Stimulated activated naive CD8-positive, alpha-beta T cell treated with anti-CD3 and anti-CD28 coated beads, Interleukin-15, amount 100 ng/mL, for 72 hours (primary cell): ENCODE results near the gene SYNGR3.

Source experiments
- ATAC-seq: fragments of 150-1000 bp; cut with Tn5 transposase; 2 replicates; pipeline ENCODE4 v1.10.0; 2021; ENCODE audit warnings: mild to moderate bottlenecking, moderate library complexity
- DNase-seq, 2 donors: peaks; one replicate each; pipeline ENCODE4 v3.0.0; 2021 to 2022
- H3K27ac Mint-ChIP-seq, 2 donors: one replicate each; pipeline ENCODE4 v1.8.0; 2022; ENCODE audit warnings: mild to moderate bottlenecking in 2 of 2, mixed read lengths in 2 of 2, moderate library complexity in 2 of 2
- H3K27me3 Mint-ChIP-seq: one replicate; pipeline ENCODE4 v1.8.0; 2022; ENCODE audit warnings: mixed read lengths
- H3K4me1 Mint-ChIP-seq: one replicate; pipeline ENCODE4 v1.8.0; 2022; ENCODE audit warnings: mild to moderate bottlenecking, mixed read lengths
- H3K4me3 Mint-ChIP-seq, 2 donors: one replicate each; pipeline ENCODE4 v1.8.0; 2022; ENCODE audit warnings: mild to moderate bottlenecking in 2 of 2, mixed read lengths in 2 of 2, moderate library complexity in 1 of 2
- H3K9me3 Mint-ChIP-seq, 2 donors: one replicate each; pipeline ENCODE4 v1.8.0; 2022; ENCODE audit warnings: mixed read lengths in 2 of 2

Gene SYNGR3

GRCh38 chr16:1980770-1981087 lies 9.0 kb upstream of the SYNGR3 start:
- H3K27ac Mint-ChIP-seq: no peak overlapping the region
- no peak for ATAC-seq
- no peak overlapping the region for H3K4me3 Mint-ChIP-seq

DNA sequence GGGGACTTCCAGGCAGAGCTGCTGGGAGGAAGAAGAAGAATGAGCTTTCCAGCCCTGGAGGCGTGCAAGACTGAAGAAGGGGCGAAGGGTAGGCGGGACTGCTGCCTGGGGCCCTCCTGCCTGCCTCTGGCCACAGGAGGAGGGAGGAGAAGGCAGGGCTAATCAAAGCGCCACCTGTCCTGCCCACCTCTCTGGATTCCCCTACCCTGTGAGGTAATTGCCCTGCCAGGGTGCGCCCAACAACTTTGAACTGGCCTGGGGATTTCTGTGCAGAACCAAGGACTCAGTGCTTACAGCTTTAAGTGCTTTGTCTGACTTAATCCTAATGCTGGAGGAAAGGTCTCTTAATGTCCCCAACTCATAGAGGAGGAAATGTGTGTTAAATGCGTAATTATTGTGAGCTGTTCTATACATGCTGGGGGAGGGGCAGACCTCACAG lies 8.4 kb upstream of the SYNGR3 start, which contains the start of gene NOXO1:
NOXO1 (minus strand) TSS at position 72 of the 439 bp plus-strand sequence. CDS start 290 bp downstream, outside the sequence.
- Mint-ChIP-seq H3K4me3 (peak within 1 kb of the TSS in 1 of 2 donors; percentile 6), H3K27ac (no peak within 1 kb of the TSS), H3K9me3 (no peaks in the 10 kb centered on the region), H3K27me3 (peaks cover 46% of the 10 kb centered on the region), H3K4me1 (peaks cover 52% of the 10 kb centered on the region)
- ATAC-seq: peak; percentile 32
- DNase-seq: peak in 1 of 2 donors; percentile 44

More at GRCh38 chr16:1980770-1981087, 9.0 kb upstream of the SYNGR3 start:
- Mint-ChIP-seq H3K27me3 (peaks cover 46% of the 10 kb centered on the region), H3K4me1 (peaks cover 45% of the 10 kb centered on the region), H3K9me3 (no peaks in the 10 kb centered on the region)
- no peak for DNase-seq

GRCh38 chr16:1982013-1982433 lies 7.7 kb upstream of the SYNGR3 start:
- no peaks in the 10 kb centered on the region for H3K9me3 Mint-ChIP-seq
- H3K27ac Mint-ChIP-seq: no peak overlapping the region
- ATAC-seq: no peak
- DNase-seq: no peak
- H3K27me3 Mint-ChIP-seq: peaks cover 46% of the 10 kb centered on the region
- H3K4me3 Mint-ChIP-seq: no peak overlapping the region
- H3K4me1 Mint-ChIP-seq: peaks cover 53% of the 10 kb centered on the region

DNA sequence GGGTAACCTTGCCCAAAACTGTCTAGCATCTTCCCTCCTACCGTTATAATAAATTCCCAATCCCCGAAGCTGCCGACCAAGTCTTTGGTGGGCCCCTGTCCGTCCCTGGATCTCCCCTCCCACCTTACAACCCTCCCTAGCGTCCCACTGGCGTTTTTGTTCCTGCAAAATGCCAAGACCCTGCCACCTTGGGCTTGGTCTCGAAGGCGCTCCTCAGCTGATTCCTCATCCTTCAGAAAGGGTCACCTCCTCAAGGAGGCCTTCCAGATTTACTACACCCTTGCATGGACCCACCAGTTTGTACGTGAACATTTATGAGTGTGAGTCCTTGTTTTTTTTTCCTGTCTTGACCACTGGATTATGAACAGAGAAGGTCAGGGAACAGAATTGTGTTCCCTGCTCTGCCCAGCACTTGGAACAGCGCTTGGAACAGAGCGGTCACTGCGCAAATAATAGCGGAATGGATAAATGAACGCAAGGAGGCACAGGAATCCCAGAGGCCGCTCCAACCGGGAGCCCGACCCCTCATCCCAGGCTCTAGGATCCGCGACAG lies 6.7 kb upstream of the SYNGR3 start:
- no peak for DNase-seq

GRCh38 chr16:1983544-1984346 lies 6.0 kb upstream of the SYNGR3 start, which contains the start of gene GFER:
TSS of gene GFER (plus strand) at chr16:1984193. CDS start at chr16:1984219, 26 bp downstream.
- ATAC-seq (peak; percentile 84), DNase-seq (peak; percentile 82 to 84)
- Mint-ChIP-seq H3K27ac (peak within 1 kb of the TSS; percentile 57 to 71), H3K27me3 (peaks cover 56% of the 10 kb centered on the region), H3K4me1 (peaks cover 53% of the 10 kb centered on the region), H3K4me3 (peak within 1 kb of the TSS; percentile 79 to 87), H3K9me3 (no peaks in the 10 kb centered on the region)

More for the DNA sequence above, 6.7 kb upstream of the SYNGR3 start:
- Mint-ChIP-seq H3K27ac (no peak overlapping the region), H3K9me3 (no peaks in the 10 kb centered on the region), H3K4me3 (peak overlapping the region; percentile 79 to 87), H3K4me1 (peaks cover 53% of the 10 kb centered on the region), H3K27me3 (peaks cover 49% of the 10 kb centered on the region)
- ATAC-seq: no peak

- Mint-ChIP-seq H3K4me3 (peak overlapping the region; percentile 79 to 87), H3K27me3 (peaks cover 62% of the 10 kb centered on the region), H3K4me1 (peaks cover 61% of the 10 kb centered on the region), H3K9me3 (no peaks in the 10 kb centered on the region), H3K27ac (peak overlapping the region in 1 of 2 donors; percentile 57)
- DNase-seq (no peak), ATAC-seq (peak; percentile 32)
These were observed 5.2 kb upstream of the SYNGR3 start for GRCh38 chr16:1984347-1985225.

DNA sequence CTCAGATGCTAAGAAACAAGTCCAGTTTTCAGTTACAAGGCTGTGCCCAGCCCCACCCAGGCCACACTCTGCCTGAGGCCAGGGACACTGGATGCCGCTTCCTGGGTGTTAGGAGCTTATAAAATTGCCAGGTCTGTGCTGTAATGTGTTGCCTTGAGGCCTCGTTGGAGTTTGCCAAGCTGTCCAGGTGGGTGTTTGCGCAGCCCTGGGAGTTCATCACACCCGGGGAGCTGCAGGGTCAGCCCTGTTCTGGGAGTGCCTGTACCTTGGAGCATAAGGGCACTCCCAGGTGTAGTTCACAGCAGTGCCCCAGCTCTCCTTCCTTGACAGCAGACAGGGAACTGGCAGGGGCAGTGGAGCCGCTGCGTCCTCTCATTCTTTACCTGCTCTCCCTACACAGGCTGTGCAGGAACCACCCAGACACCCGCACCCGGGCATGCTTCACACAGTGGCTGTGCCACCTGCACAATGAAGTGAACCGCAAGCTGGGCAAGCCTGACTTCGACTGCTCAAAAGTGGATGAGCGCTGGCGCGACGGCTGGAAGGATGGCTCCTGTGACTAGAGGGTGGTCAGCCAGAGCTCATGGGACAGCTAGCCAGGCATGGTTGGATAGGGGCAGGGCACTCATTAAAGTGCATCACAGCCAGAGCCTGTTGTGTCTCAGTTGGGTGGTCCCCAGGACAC lies 4.2 kb upstream of the SYNGR3 start:
- H3K9me3 Mint-ChIP-seq: no peaks in the 10 kb centered on the region
- peak overlapping the region; percentile 79 to 87 for H3K4me3 Mint-ChIP-seq
- ATAC-seq (no peak), DNase-seq (no peak)
- H3K4me1 Mint-ChIP-seq: peaks cover 56% of the 10 kb centered on the region
- H3K27ac Mint-ChIP-seq: no peak overlapping the region
- peaks cover 58% of the 10 kb centered on the region for H3K27me3 Mint-ChIP-seq

DNA sequence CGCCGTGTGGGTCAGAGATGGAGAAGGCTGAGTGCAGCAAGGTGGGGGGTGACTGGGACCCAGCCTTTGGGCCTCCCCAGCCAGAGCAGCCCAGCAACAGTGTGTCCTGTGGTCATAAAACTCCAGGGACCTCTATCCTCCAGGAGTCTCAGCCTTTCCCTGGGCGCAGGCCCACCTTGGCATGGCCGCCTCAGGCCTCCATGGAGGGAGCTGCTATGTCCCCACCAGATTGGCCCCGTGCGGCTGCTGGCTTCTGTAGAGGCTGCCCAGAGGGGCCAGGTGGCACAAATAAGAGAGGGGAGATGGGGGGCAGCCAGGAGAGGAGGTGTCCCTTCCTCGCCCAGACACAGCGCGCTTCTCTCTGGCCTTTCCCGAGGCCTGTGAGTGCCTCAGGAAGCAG lies 2.6 kb upstream of the SYNGR3 start:
- ATAC-seq (no peak), DNase-seq (no peak)
- Mint-ChIP-seq H3K4me1 (peaks cover 52% of the 10 kb centered on the region), H3K27me3 (peaks cover 44% of the 10 kb centered on the region), H3K4me3 (no peak overlapping the region), H3K9me3 (no peaks in the 10 kb centered on the region), H3K27ac (no peak overlapping the region)

GRCh38 chr16:1990101-1990350 lies 256 bp downstream of the SYNGR3 start:
- DNase-seq: no peak
- Mint-ChIP-seq H3K9me3 (no peaks in the 10 kb centered on the region), H3K4me1 (peaks cover 45% of the 10 kb centered on the region), H3K4me3 (peak overlapping the region; percentile 83 to 89), H3K27ac (no peak overlapping the region), H3K27me3 (peaks cover 27% of the 10 kb centered on the region)
- no peak for ATAC-seq

- peak overlapping the region; percentile 54 to 76 for H3K27ac Mint-ChIP-seq
- DNase-seq (peak; percentile 43 to 50), ATAC-seq (peak; percentile 18)
- no peaks in the 10 kb centered on the region for H3K9me3 Mint-ChIP-seq
- peaks cover 40% of the 10 kb centered on the region for H3K4me1 Mint-ChIP-seq
- peak overlapping the region; percentile 83 to 89 for H3K4me3 Mint-ChIP-seq
- H3K27me3 Mint-ChIP-seq: peaks cover 27% of the 10 kb centered on the region
These were observed 773 bp downstream of the SYNGR3 start for GRCh38 chr16:1990351-1991134.

DNA sequence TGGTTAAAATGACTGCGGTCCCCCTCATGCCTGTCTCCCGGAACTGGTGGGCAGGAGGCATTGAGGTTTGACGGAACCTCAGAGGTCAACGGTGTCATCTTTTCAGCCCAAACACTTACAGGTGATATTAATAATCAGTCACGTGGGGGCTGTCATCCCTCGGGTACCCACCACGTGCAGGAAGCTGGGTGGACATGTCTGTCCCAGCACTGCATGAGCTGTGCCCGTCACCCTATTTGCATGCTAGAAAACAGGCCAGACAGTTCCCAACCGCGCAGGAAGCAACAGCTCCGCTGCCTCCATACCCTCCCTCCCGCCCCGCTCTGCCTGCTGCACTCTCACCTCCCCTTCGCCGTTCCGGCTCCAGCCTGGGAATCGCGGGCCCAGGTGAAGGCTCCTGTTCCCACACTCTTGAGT lies 1.4 kb downstream of the SYNGR3 start:
- Mint-ChIP-seq H3K4me1 (peaks cover 37% of the 10 kb centered on the region), H3K4me3 (peak overlapping the region; percentile 83 to 89), H3K27me3 (peaks cover 27% of the 10 kb centered on the region), H3K27ac (peak overlapping the region; percentile 54 to 76), H3K9me3 (no peaks in the 10 kb centered on the region)
- ATAC-seq (peak; percentile 69), DNase-seq (peak; percentile 59 to 79)

DNA sequence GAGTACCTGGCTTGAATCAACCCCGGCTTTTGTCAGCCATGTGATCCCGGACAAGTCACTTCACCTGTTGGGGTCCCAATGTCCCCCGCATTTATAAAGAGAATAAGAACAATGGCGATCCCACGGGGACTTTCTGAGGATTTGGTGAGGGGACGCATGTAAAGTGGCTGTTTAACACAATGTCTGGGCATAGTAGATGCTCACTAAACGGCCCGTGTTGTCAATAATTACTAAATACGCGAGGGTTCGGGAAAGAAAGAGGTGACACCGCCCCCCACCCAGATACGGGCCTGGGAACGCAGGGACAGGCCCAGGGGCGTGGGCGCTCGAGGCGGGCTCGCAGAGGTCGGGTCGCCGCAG lies 1.8 kb downstream of the SYNGR3 start:
- Mint-ChIP-seq H3K9me3 (no peaks in the 10 kb centered on the region), H3K4me3 (peak overlapping the region; percentile 83 to 89)

GRCh38 chr16:1991948-1992703 lies 2.4 kb downstream of the SYNGR3 start:
- Mint-ChIP-seq H3K9me3 (no peaks in the 10 kb centered on the region), H3K27ac (no peak overlapping the region), H3K4me1 (peaks cover 43% of the 10 kb centered on the region), H3K27me3 (peaks cover 27% of the 10 kb centered on the region), H3K4me3 (peak overlapping the region; percentile 83 to 89)
- DNase-seq (peak; percentile 94 to 95), ATAC-seq (peak; percentile 72)

More for the DNA sequence above, 1.8 kb downstream of the SYNGR3 start:
- Mint-ChIP-seq H3K27ac (peak overlapping the region in 1 of 2 donors; percentile 54), H3K27me3 (peaks cover 27% of the 10 kb centered on the region), H3K4me1 (peaks cover 37% of the 10 kb centered on the region)
- DNase-seq (no peak), ATAC-seq (no peak)
